H1 (cell line): ENCODE results near the gene CELF4.

ENCODE experiments used
- EP300 ChIP-seq, 2 experiments: IDR thresholded peaks; 1 replicate in 1 of 2; 2 replicates in 1 of 2; pipeline ENCODE4 v1.6.1; 2011 to 2012; ENCODE audit warnings: low read depth in 2 of 2, low read length in 2 of 2, mild to moderate bottlenecking in 2 of 2, borderline replicate concordance in 1 of 2, inconsistent platforms in 1 of 2, moderate library complexity in 1 of 2
- EZH2 ChIP-seq: fragments of 200-600 bp; sonication (generic); IDR thresholded peaks from 2 replicates; pipeline ENCODE4 v1.7.1; 2012; ENCODE audit warnings: low read depth, mild to moderate bottlenecking, moderate library complexity, low read length, inconsistent platforms; ENCODE audit not compliant: severe bottlenecking
- HDAC2 ChIP-seq, 2 experiments: fragments of 300-600 bp in 1 of 2; sonication (generic) in 1 of 2; IDR thresholded peaks; 2 replicates each; pipeline ENCODE4 v1.6.1; 2011 to 2012; ENCODE audit warnings: low read depth in 2 of 2, low read length in 2 of 2, mild to moderate bottlenecking in 2 of 2, moderate library complexity in 2 of 2, borderline replicate concordance in 1 of 2, inconsistent platforms in 1 of 2
- MAFK ChIP-seq: IDR thresholded peaks from 2 replicates; pipeline ENCODE4 v1.6.1; 2012; ENCODE audit warnings: low read depth, mild to moderate bottlenecking, improper control_type of control experiment, low read length
- PHF8 ChIP-seq: fragments of 200-600 bp; sonication (generic); conservative IDR thresholded peaks from 2 replicates; pipeline ENCODE4 v1.7.1; 2012; ENCODE audit warnings: low read depth, mild to moderate bottlenecking, inconsistent platforms, low read length, moderate library complexity
- POLR2A ChIP-seq, 2 experiments: IDR thresholded peaks; 1 replicate in 1 of 2; 2 replicates in 1 of 2; pipeline ENCODE4 v1.6.1; 2011; ENCODE audit warnings: low read depth in 2 of 2, low read length in 2 of 2, mild to moderate bottlenecking in 2 of 2; ENCODE audit errors: control extremely low read depth in 1 of 2
- POLR2AphosphoS5 ChIP-seq: IDR thresholded peaks from 2 replicates; pipeline ENCODE4 v1.6.1; 2011; ENCODE audit warnings: low read depth, low read length
- RAD21 ChIP-seq, 2 experiments: IDR thresholded peaks in 1 of 2; conservative IDR thresholded peaks in 1 of 2; 2 replicates each; pipeline ENCODE4 v1.6.1; 2011; ENCODE audit warnings: low read depth in 2 of 2, low read length in 2 of 2, improper control_type of control experiment in 1 of 2, inconsistent platforms in 1 of 2, mild to moderate bottlenecking in 1 of 2, moderate library complexity in 1 of 2
- TAF1 ChIP-seq: IDR thresholded peaks from 2 replicates; pipeline ENCODE4 v1.6.1; 2011; ENCODE audit warnings: mild to moderate bottlenecking, low read depth, low read length
- TF ChIP-seq, protein P1 (sequence below), 3 experiments: IDR thresholded peaks; 1 replicate in 2 of 3; 2 replicates in 1 of 3; pipeline versions ENCODE4 v1.5.1 to v1.6.1; 2011; ENCODE audit warnings: low read length in 3 of 3, mild to moderate bottlenecking in 3 of 3, inconsistent platforms in 2 of 3, low read depth in 1 of 3, moderate library complexity in 1 of 3; ENCODE audit not compliant: insufficient read depth in 1 of 3; ENCODE audit errors: control extremely low read depth in 1 of 3

DNA sequence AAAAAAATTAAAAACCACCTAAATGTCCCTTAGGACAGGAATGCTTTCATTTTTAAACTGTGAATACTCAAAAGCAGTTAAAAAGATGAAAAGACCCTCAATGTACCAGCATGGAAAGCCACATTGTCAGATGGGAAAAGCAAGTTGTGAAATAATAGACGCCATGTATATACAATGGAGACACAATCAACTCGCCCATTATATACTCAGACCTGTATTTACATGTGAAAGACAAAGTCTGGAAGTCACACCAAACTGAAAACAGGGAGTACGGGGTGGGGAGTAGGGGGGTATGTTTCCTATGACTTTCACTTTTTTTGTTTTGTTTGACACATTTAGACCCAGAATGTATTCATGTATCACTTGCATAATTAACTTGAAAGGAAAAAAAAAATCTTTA, 75.6 kb downstream of the CELF4 start:
- TF ChIP-seq POLR2A (IDR thresholded peaks at IDR 0.05; ENCODE audit: control extremely low read depth in 1 of 2, low read depth in 2 of 2, low read length in 2 of 2) = no peak
- no peak for TF ChIP-seq HDAC2 (IDR thresholded peaks at IDR 0.05; ENCODE audit: borderline replicate concordance in 1 of 2, low read depth in 2 of 2, low read length in 2 of 2)
- TF ChIP-seq, protein P1, sequence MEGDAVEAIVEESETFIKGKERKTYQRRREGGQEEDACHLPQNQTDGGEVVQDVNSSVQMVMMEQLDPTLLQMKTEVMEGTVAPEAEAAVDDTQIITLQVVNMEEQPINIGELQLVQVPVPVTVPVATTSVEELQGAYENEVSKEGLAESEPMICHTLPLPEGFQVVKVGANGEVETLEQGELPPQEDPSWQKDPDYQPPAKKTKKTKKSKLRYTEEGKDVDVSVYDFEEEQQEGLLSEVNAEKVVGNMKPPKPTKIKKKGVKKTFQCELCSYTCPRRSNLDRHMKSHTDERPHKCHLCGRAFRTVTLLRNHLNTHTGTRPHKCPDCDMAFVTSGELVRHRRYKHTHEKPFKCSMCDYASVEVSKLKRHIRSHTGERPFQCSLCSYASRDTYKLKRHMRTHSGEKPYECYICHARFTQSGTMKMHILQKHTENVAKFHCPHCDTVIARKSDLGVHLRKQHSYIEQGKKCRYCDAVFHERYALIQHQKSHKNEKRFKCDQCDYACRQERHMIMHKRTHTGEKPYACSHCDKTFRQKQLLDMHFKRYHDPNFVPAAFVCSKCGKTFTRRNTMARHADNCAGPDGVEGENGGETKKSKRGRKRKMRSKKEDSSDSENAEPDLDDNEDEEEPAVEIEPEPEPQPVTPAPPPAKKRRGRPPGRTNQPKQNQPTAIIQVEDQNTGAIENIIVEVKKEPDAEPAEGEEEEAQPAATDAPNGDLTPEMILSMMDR (IDR thresholded peaks at IDR 0.05; ENCODE audit: control extremely low read depth in 1 of 3, insufficient read depth in 1 of 3, low read depth in 1 of 3, low read length in 3 of 3) = no peak
- no peak for TF ChIP-seq POLR2AphosphoS5
- TF ChIP-seq PHF8 = no peak
- no peak for TF ChIP-seq MAFK
- no peak for TF ChIP-seq RAD21 (IDR thresholded peaks at IDR 0.05 in 1 of 2, conservative IDR thresholded peaks at IDR 0.05 in 1 of 2; ENCODE audit: low read depth in 2 of 2, low read length in 2 of 2)
- TF ChIP-seq TAF1 = no peak
- TF ChIP-seq EZH2 = no peak
- no peak for TF ChIP-seq EP300 (IDR thresholded peaks at IDR 0.05; ENCODE audit: borderline replicate concordance in 1 of 2, low read depth in 2 of 2, low read length in 2 of 2)
